Heart left ventricle (tissue), 16 donors: Measurements from ENCODE around the gene TMEM94. TPM values are rescaled to one million over a fixed set of nuclear protein-coding genes. Genes with fewer than 3 reads are reported as not detected.

Source experiments
- ATAC-seq, 4 donors: fragments of 200-7000 bp; cut with Tn5 transposase; one replicate each; pipeline ENCODE4 v1.9.1; 2020 to 2022; ENCODE audit warnings: moderate library complexity in 4 of 4, mild to moderate bottlenecking in 3 of 4, moderate number of reproducible peaks in 1 of 4
- DNase-seq, 5 donors: peaks; one replicate each; pipeline ENCODE4 v3.0.0-alpha.2; 2020
- H3K27ac ChIP-seq, 12 donors: fragments of 200-600 bp; sonication (generic) in 4 of 12; one replicate each; pipeline versions ENCODE4 v1.5.0 to v1.8.0; 2016 to 2022; ENCODE audit warnings: mild to moderate bottlenecking in 2 of 12
- H3K27me3 ChIP-seq, 9 donors: fragments of 200-600 bp; sonication (generic) in 2 of 9; one replicate each; pipeline versions ENCODE4 v1.5.1 to v1.8.0; 2016 to 2022; ENCODE audit warnings: mild to moderate bottlenecking in 3 of 9
- H3K36me3 ChIP-seq, 9 donors: fragments of 200-600 bp; sonication (generic) in 2 of 9; one replicate each; pipeline versions ENCODE4 v1.5.0 to v1.8.0; 2018 to 2022; ENCODE audit warnings: mild to moderate bottlenecking in 2 of 9
- H3K4me1 ChIP-seq, 12 donors: fragments of 200-600 bp; sonication (generic) in 4 of 12; one replicate each; pipeline versions ENCODE4 v1.5.0 to v1.8.0; 2016 to 2022; ENCODE audit warnings: mild to moderate bottlenecking in 3 of 12
- H3K4me3 ChIP-seq, 12 donors: fragments of 200-600 bp; sonication (generic) in 4 of 12; one replicate each; pipeline versions ENCODE4 v1.5.0 to v1.8.0; 2017 to 2022; ENCODE audit warnings: mild to moderate bottlenecking in 9 of 12, moderate library complexity in 4 of 12
- H3K9me3 ChIP-seq, 12 donors: fragments of 200-600 bp; sonication (generic) in 4 of 12; one replicate each; pipeline versions ENCODE4 v1.5.0 to v1.8.0; 2016 to 2022; ENCODE audit warnings: mild to moderate bottlenecking in 1 of 12
- CTCF ChIP-seq, 12 donors: fragments of 200-600 bp; sonication (generic) in 4 of 12; IDR thresholded peaks; one replicate each; pipeline versions ENCODE4 v1.5.0 to v1.8.0; 2018 to 2022; ENCODE audit warnings: antibody characterized with exemption in 12 of 12, mild to moderate bottlenecking in 5 of 12
- POLR2A ChIP-seq, 2 donors: fragments of 450-650 bp; IDR thresholded peaks; one replicate each; pipeline ENCODE4 v1.6.1; 2017; ENCODE audit warnings: antibody characterized with exemption in 2 of 2, mild to moderate bottlenecking in 2 of 2, moderate library complexity in 2 of 2
- WGBS, 4 donors: extraction: QIAGEN DNeasy Blood & Tissue Kit in 2 of 4; methylation state at CpG; one replicate each; pipeline versions ENCODE4 v1.1.5 to v1.1.7; 2013 to 2018; 5-methylcytosine and 5-hydroxymethylcytosine counted together
- intact Hi-C, 10 donors: fragments of 100-400 bp; cut with DNase I; formaldehyde crosslinking; loops; one replicate each; pipeline versions ENCODE4 v1.11.1 to v1.14.2; 2022
- polyA plus RNA-seq, 2 donors: library from polyadenylated mRNA; stranded (reverse); fragments of 200-250 nt; gene quantifications; one replicate each; pipeline ENCODE4 v1.2.3, GENCODE V29; 2013
- total RNA-seq, 9 donors: library from RNA; depleted of rRNA in 2 of 9; stranded (reverse); fragments of >200 nt in 2 of 9; fragmentation: NEBNext Ultra II Directional in 3 of 9; extraction: Animal tissue kit (Norgen Biotek cat#: 25700) in 3 of 9; gene quantifications; one replicate each; pipeline versions ENCODE4 v1.1.0 to v1.2.4, GENCODE V29; 2016 to 2023
- donor health status: ischemic (EF 13 %, LVEDD 7.1; RV severe dilation, severe dysfunction).
- donor health status: healthy with polysubstance abuse.
- donor health status: DM: no; HTN: yes; CAD: no.
- donor health status: DM: no; HTN: no; CAD: no.
- donor health status: ischemic (EF 25% LVEDD 6.9; RV normal size, moderate dysfunction).
- donor health status: ischemic (EF 25% LVEDD 5.7; RV mildly dilated, moderate dysfunction).
- donor health status: healthy.
- donor health status: DM: yes; HTN: yes; CAD: no.
- donor health status: ischemic (EF 35%, LVEDD 5.7; RV mildly dilated, moderate dysfunction).
- donor health status: nonischemic (EF 11% LVEDD 7.7; RV severe dilation, severe dysfunction).
- donor health status: DM: yes; HTN: yes; CAD: no.
- donor health status: PGD.
- donor health status: ischemic (EF 29% LVEDD 5.4; RV normal size, mild dysfunction).
- donor health status: nonischemic (EF 23%, LVEDD 6.1; RV moderate dilation, normal function).

The TMEM94 gene
- total and polyA plus RNA-seq, 11 donors: 34.1 to 130 (median 47.3) TPM

GRCh38 chr17:75486151-75486550 lies 29.7 kb downstream of the TMEM94 start:
- Histone ChIP-seq H3K4me3 (peak overlapping the region in 2 of 12 donors; percentile 3), H3K36me3 (peaks cover 0 to 20% (median 5%) of the 10 kb centered on the region in 9 donors), H3K27me3 (no peaks in the 10 kb centered on the region), H3K27ac (peak overlapping the region in 9 of 12 donors; percentile 27 to 77 (median 58)), H3K9me3 (no peaks in the 10 kb centered on the region), H3K4me1 (peaks cover 6 to 75% (median 54%) of the 10 kb centered on the region in 12 donors)
- TF ChIP-seq POLR2A (IDR thresholded peaks at IDR 0.05) (no peak), CTCF (IDR thresholded peaks at IDR 0.05) (no peak)
- intact Hi-C loops: no loop called here
- 82 to 91% (median 86%) methylated on average over 12 to 14 of the region's 14 CpGs for WGBS, 4 donors
- DNase-seq: peak in 3 of 5 donors; percentile 20 to 28 (median 26)
- no peak for ATAC-seq

- no peak overlapping the region for H3K4me3 ChIP-seq
- no peaks in the 10 kb centered on the region for H3K27me3 ChIP-seq
- no peak for TF ChIP-seq POLR2A (IDR thresholded peaks at IDR 0.05)
- TF ChIP-seq CTCF (IDR thresholded peaks at IDR 0.05): no peak
- H3K9me3 ChIP-seq: no peaks in the 10 kb centered on the region
- H3K4me1 ChIP-seq: peaks cover 6 to 68% (median 52%) of the 10 kb centered on the region in 12 donors
- intact Hi-C loops: no loop called here
- DNase-seq (peak in 1 of 5 donors; percentile 30), ATAC-seq (no peak)
- H3K27ac ChIP-seq: peak overlapping the region in 9 of 12 donors; percentile 36 to 89 (median 51)
- peaks cover 0 to 28% (median 12%) of the 10 kb centered on the region in 9 donors for H3K36me3 ChIP-seq
- 75 to 81% (median 78%) methylated on average over 5 of the region's 5 CpGs for WGBS, 4 donors
These were observed 30.5 kb downstream of the TMEM94 start for GRCh38 chr17:75486951-75487350.

- H3K4me1 ChIP-seq: peaks cover 6 to 66% (median 51%) of the 10 kb centered on the region in 12 donors
- no peak overlapping the region for H3K4me3 ChIP-seq
- intact Hi-C loops: no loop called here
- peak in 3 of 4 donors; percentile 25 to 57 (median 32) for ATAC-seq
- DNase-seq: peak in 4 of 5 donors; percentile 61 to 75 (median 72)
- H3K27me3 ChIP-seq: no peaks in the 10 kb centered on the region
- 48 to 54% (median 52%) methylated on average over 12 of the region's 12 CpGs for WGBS, 4 donors
- no peak for TF ChIP-seq POLR2A (IDR thresholded peaks at IDR 0.05)
- peak in 1 of 12 donors; percentile 7 for TF ChIP-seq CTCF (IDR thresholded peaks at IDR 0.05)
- peak overlapping the region in 9 of 12 donors; percentile 2 to 89 (median 47) for H3K27ac ChIP-seq
- H3K36me3 ChIP-seq: peaks cover 0 to 34% (median 17%) of the 10 kb centered on the region in 9 donors
- no peaks in the 10 kb centered on the region for H3K9me3 ChIP-seq
These were observed 31.1 kb downstream of the TMEM94 start for GRCh38 chr17:75487351-75488070.

GRCh38 chr17:75488693-75489510 lies 32.5 kb downstream of the TMEM94 start:
- TF ChIP-seq CTCF (IDR thresholded peaks at IDR 0.05) (no peak), POLR2A (IDR thresholded peaks at IDR 0.05) (no peak)
- no peaks in the 10 kb centered on the region for H3K27me3 ChIP-seq
- peaks cover 6 to 66% (median 49%) of the 10 kb centered on the region in 12 donors for H3K4me1 ChIP-seq
- intact Hi-C loops: no loop called here
- no peaks in the 10 kb centered on the region for H3K9me3 ChIP-seq
- peak overlapping the region in 4 of 12 donors; percentile 9 to 71 (median 50) for H3K27ac ChIP-seq
- H3K4me3 ChIP-seq: no peak overlapping the region
- WGBS, 4 donors: 84 to 91% (median 89%) methylated on average over 19 to 24 of the region's 24 CpGs
- DNase-seq (peak in 2 of 5 donors; percentile 1 to 42), ATAC-seq (no peak)
- H3K36me3 ChIP-seq: peaks cover 0 to 48% (median 31%) of the 10 kb centered on the region in 9 donors
